ENCODE data around the gene FDXACB1. TPM values are rescaled to one million over a fixed set of nuclear protein-coding genes. Genes with fewer than 3 reads are reported as not detected.

FDXACB1 gene
- total and polyA plus RNA-seq, 7 donors = 0.54 to 2.1 (median 1.2) TPM

GRCh38 chr11:111923351-111923788 lies 44.4 kb upstream of the FDXACB1 start:
- Histone ChIP-seq H3K4me1 (peaks cover 0 to 44% (median 39%) of the 10 kb centered on the region in 4 donors), H3K36me3 (no peaks in the 10 kb centered on the region), H3K4me3 (no peak overlapping the region), H3K9me3 (no peaks in the 10 kb centered on the region), H3K27me3 (no peaks in the 10 kb centered on the region), H3K27ac (peak overlapping the region; percentile 81 to 92 (median 88))
- intact Hi-C loops (cut with DNase I) = no loop called here
- TF ChIP-seq POLR2A (IDR thresholded peaks at IDR 0.05) (no peak), CTCF (IDR thresholded peaks at IDR 0.05) (no peak), POLR2AphosphoS5 (IDR thresholded peaks at IDR 0.05) (no peak), EP300 (IDR thresholded peaks at IDR 0.05) (no peak)
- peak; percentile 59 for DNase-seq
- WGBS, 2 donors = 52 to 59% methylated on average over 5 of the region's 5 CpGs

- DNase-seq = peak; percentile 87
- Histone ChIP-seq H3K9me3 (no peaks in the 10 kb centered on the region), H3K27ac (peak overlapping the region; percentile 81 to 92 (median 88)), H3K27me3 (no peaks in the 10 kb centered on the region), H3K4me3 (no peak overlapping the region), H3K36me3 (no peaks in the 10 kb centered on the region), H3K4me1 (peaks cover 0 to 44% (median 39%) of the 10 kb centered on the region in 4 donors)
- 36 to 41% methylated on average over 2 of the region's 2 CpGs for WGBS, 2 donors
- no peak for TF ChIP-seq EP300 (IDR thresholded peaks at IDR 0.05)
- TF ChIP-seq POLR2AphosphoS5 (IDR thresholded peaks at IDR 0.05) = peak; percentile 40 to 67 (median 66)
- intact Hi-C loops (cut with DNase I) = no loop called here
These were observed 43.8 kb upstream of the FDXACB1 start for GRCh38 chr11:111922803-111923202.

DNA sequence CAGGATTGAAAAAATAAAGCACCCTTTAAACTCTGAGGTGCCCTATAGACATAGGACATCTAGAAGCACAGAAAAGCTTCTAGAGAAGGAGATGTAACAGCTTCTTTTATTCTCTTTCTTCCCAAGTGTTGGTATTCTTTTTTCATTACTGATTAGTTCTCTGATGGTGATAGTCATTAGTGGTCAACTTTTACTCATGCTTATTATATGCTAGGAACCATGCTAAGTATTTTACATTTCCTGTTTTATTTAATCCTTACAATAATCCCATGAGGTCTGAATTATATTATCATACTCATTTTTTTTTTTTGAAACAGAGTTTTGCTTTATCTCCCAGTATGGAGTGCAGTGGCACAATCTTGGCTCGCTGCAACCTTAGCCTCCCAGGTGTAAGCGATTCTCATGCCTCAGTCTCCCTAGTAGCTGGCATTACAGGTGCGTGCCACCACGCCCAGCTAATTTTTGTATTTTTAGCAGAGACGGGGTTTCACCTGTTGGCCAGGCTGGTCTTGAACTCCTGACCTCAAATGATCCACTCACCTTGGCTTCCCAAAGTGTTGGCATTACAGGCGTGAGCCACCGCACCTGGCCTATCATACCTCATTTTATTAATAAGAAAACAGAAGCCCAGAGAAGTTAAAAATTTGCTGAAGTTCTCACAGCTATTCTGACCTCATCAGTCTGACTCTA lies 42.7 kb upstream of the FDXACB1 start:
- peak overlapping the region in 3 of 4 donors; percentile 87 to 92 (median 88) for H3K27ac ChIP-seq
- TF ChIP-seq CTCF (IDR thresholded peaks at IDR 0.05) = no peak
- TF ChIP-seq EP300 (IDR thresholded peaks at IDR 0.05) = no peak
- TF ChIP-seq POLR2AphosphoS5 (IDR thresholded peaks at IDR 0.05) = no peak
- TF ChIP-seq POLR2A (IDR thresholded peaks at IDR 0.05) = no peak
- H3K4me3 ChIP-seq = no peak overlapping the region
- no peaks in the 10 kb centered on the region for H3K9me3 ChIP-seq
- DNase-seq = no peak
- intact Hi-C loops (cut with DNase I) = no loop called here
- no peaks in the 10 kb centered on the region for H3K27me3 ChIP-seq
- 88 to 93% methylated on average over 7 of the region's 7 CpGs for whole genome bisulfite sequencing, 2 donors
- no peaks in the 10 kb centered on the region for H3K36me3 ChIP-seq
- peaks cover 0 to 38% (median 33%) of the 10 kb centered on the region in 4 donors for H3K4me1 ChIP-seq

GRCh38 chr11:111920908-111921307 lies 41.9 kb upstream of the FDXACB1 start:
- DNase-seq = no peak
- TF ChIP-seq EP300 (IDR thresholded peaks at IDR 0.05) = no peak
- no peak for TF ChIP-seq POLR2A (IDR thresholded peaks at IDR 0.05)
- TF ChIP-seq POLR2AphosphoS5 (IDR thresholded peaks at IDR 0.05) = no peak
- TF ChIP-seq CTCF (IDR thresholded peaks at IDR 0.05) = no peak
- intact Hi-C loops (cut with DNase I) = no loop called here
- Histone ChIP-seq H3K4me1 (peaks cover 0 to 32% (median 26%) of the 10 kb centered on the region in 4 donors), H3K4me3 (no peak overlapping the region), H3K9me3 (no peaks in the 10 kb centered on the region), H3K36me3 (no peaks in the 10 kb centered on the region), H3K27ac (peak overlapping the region in 1 of 4 donors; percentile 92), H3K27me3 (no peaks in the 10 kb centered on the region)
- WGBS, 2 donors = 96 to 97% methylated on average over 2 of the region's 2 CpGs

DNA sequence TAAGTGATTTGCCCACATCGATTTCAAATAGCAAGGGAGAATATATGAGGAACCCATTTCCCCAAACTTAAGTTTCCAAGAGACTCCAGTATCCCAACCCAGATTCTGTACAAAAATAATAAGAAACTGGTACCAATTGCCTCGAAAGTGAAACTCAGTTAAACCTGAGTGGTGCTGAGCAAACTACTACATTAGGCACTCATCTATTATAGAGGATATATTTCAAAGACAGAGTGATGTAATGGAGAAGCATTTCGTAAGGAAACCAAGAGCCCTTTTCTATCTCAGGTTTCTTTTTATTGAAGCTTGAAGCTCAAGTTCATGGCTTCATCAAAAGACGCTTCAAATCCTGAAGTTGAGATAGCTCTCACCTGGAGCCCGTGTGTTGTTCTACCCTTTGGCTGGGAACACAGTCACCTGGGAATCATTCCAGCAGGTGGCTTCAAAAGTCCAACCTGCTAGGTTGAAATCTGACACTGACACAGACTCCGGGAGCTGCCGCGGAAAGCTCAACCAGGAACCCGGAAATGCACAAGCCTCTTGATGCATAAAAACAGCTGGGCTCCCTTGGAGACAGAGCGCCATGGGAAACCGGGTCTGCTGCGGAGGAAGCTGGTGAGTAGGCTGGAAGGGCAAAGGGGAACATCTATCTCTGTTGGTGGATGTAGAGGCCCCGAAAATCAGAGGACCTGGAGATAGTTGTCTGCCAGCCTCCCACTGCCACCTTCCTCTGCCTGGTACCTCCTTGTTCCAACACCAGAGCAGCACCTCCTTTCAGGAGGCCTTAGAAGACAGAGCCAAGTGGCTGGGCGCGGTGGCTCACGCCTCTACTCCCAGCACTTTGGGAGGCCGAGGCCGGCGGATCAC lies 39.7 kb upstream of the FDXACB1 start, which contains the start of gene C11orf52:
Gene C11orf52 (plus strand): TSS at position 524 of the 867 bp plus-strand sequence. CDS start 60 bp downstream, at position 584.
- Histone ChIP-seq H3K27me3 (no peaks in the 10 kb centered on the region), H3K27ac (peak within 1 kb of the TSS in 2 of 4 donors; percentile 25 to 39), H3K4me1 (peaks cover 0 to 37% (median 32%) of the 10 kb centered on the region in 4 donors), H3K9me3 (no peaks in the 10 kb centered on the region), H3K4me3 (no peak within 1 kb of the TSS), H3K36me3 (no peaks in the 10 kb centered on the region)
- intact Hi-C loops (cut with DNase I) = no loop called here
- 18 to 54% methylated on average over 19 of the region's 19 CpGs for WGBS, 2 donors
- DNase-seq = no peak
- no peak for TF ChIP-seq POLR2AphosphoS5 (IDR thresholded peaks at IDR 0.05)
- TF ChIP-seq EP300 (IDR thresholded peaks at IDR 0.05) = no peak
- no peak for TF ChIP-seq POLR2A (IDR thresholded peaks at IDR 0.05)
- TF ChIP-seq CTCF (IDR thresholded peaks at IDR 0.05) = no peak

Data from sigmoid colon (tissue), 7 donors.